ENCODE data around the gene TP53INP2.

DNA sequence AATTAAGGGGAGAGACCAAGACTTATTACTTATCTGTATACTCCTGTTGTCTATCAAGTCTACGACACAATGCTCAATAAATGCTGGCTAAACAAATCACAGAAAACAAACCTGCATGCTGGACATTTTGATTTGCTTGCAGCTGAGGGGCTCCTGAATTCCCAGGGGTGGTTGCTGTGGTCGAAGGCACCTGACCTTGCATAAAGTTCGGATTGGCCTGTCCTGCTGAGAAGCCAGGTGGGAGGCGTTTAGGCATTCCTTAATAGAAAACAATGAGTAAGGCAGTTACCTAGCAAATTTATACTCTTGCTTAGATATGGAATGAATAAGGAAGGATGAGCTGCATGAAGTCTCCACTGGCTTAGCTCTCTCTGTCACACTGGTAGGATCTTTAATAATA is 50.5 kb downstream of the TP53INP2 start:
- TF ChIP-seq CTCF (conservative IDR thresholded peaks at IDR 0.05; ENCODE audit: low read depth, low read length) (no peak), CEBPB (IDR thresholded peaks at IDR 0.05; ENCODE audit: low read depth, low read length) (no peak), MAFK (IDR thresholded peaks at IDR 0.05; ENCODE audit: low read depth, low read length) (no peak), POLR2A (IDR thresholded peaks at IDR 0.05; ENCODE audit: low read depth, low read length) (no peak)
